ENCODE measurements around the gene CCIN.

The CCIN gene

GRCh38 chr9:36207016-36207415 lies 37.8 kb downstream of the CCIN start:
- Mint-ChIP-seq H3K4me3 (no peak overlapping the region), H3K27ac (no peak overlapping the region), H3K36me3 (peaks cover 24% of the 10 kb centered on the region), H3K9me3 (no peaks in the 10 kb centered on the region), H3K4me1 (peaks cover 8% of the 10 kb centered on the region), H3K27me3 (no peaks in the 10 kb centered on the region)
- DNase-seq (ENCODE audit: low spot score in 2 of 2) = no peak
- ATAC-seq (ENCODE audit: low read depth) = no peak

- peaks cover 19% of the 10 kb centered on the region for H3K36me3 Mint-ChIP-seq
- no peaks in the 10 kb centered on the region for H3K27me3 Mint-ChIP-seq
- H3K4me3 Mint-ChIP-seq = no peak overlapping the region
- ATAC-seq (ENCODE audit: low read depth) (no peak), DNase-seq (ENCODE audit: low spot score in 2 of 2) (no peak)
- H3K9me3 Mint-ChIP-seq = no peaks in the 10 kb centered on the region
- peak overlapping the region; percentile 50 for H3K27ac Mint-ChIP-seq
- peaks cover 8% of the 10 kb centered on the region for H3K4me1 Mint-ChIP-seq
Measured at GRCh38 chr9:36207546-36208012, 38.4 kb downstream of the CCIN start.

- Mint-ChIP-seq H3K4me3 (no peak overlapping the region), H3K36me3 (peaks cover 26% of the 10 kb centered on the region), H3K4me1 (peaks cover 8% of the 10 kb centered on the region), H3K27me3 (no peaks in the 10 kb centered on the region), H3K27ac (peak overlapping the region; percentile 50), H3K9me3 (no peaks in the 10 kb centered on the region)
- no peak for DNase-seq (ENCODE audit: low spot score in 2 of 2)
- no peak for ATAC-seq (ENCODE audit: low read depth)
Measured at GRCh38 chr9:36208521-36209253, 39.5 kb downstream of the CCIN start.

- DNase-seq (ENCODE audit: low spot score in 2 of 2) = no peak
- H3K36me3 Mint-ChIP-seq = peaks cover 18% of the 10 kb centered on the region
- peaks cover 8% of the 10 kb centered on the region for H3K4me1 Mint-ChIP-seq
- H3K27ac Mint-ChIP-seq = no peak overlapping the region
- H3K4me3 Mint-ChIP-seq = no peak overlapping the region
- H3K9me3 Mint-ChIP-seq = no peaks in the 10 kb centered on the region
- ATAC-seq (ENCODE audit: low read depth) = no peak
- H3K27me3 Mint-ChIP-seq = no peaks in the 10 kb centered on the region
Measured at GRCh38 chr9:36210722-36211121, 41.5 kb downstream of the CCIN start.

GRCh38 chr9:36211510-36211909 lies 42.3 kb downstream of the CCIN start:
- peak overlapping the region; percentile 13 for H3K27ac Mint-ChIP-seq
- ATAC-seq (ENCODE audit: low read depth) (no peak), DNase-seq (ENCODE audit: low spot score in 2 of 2) (no peak)
- H3K4me1 Mint-ChIP-seq = peaks cover 8% of the 10 kb centered on the region
- H3K27me3 Mint-ChIP-seq = no peaks in the 10 kb centered on the region
- no peak overlapping the region for H3K4me3 Mint-ChIP-seq
- no peaks in the 10 kb centered on the region for H3K9me3 Mint-ChIP-seq
- peaks cover 18% of the 10 kb centered on the region for H3K36me3 Mint-ChIP-seq

GRCh38 chr9:36213387-36213786 lies 44.2 kb downstream of the CCIN start:
- H3K36me3 Mint-ChIP-seq = peaks cover 20% of the 10 kb centered on the region
- H3K27ac Mint-ChIP-seq = peak overlapping the region; percentile 46
- H3K9me3 Mint-ChIP-seq = no peaks in the 10 kb centered on the region
- H3K4me3 Mint-ChIP-seq = no peak overlapping the region
- no peaks in the 10 kb centered on the region for H3K27me3 Mint-ChIP-seq
- DNase-seq (ENCODE audit: low spot score in 2 of 2) (no peak), ATAC-seq (ENCODE audit: low read depth) (no peak)
- peaks cover 13% of the 10 kb centered on the region for H3K4me1 Mint-ChIP-seq

- no peak overlapping the region for H3K4me3 Mint-ChIP-seq
- ATAC-seq (ENCODE audit: low read depth) (no peak), DNase-seq (ENCODE audit: low spot score in 2 of 2) (no peak)
- H3K36me3 Mint-ChIP-seq = peaks cover 23% of the 10 kb centered on the region
- H3K4me1 Mint-ChIP-seq = peaks cover 15% of the 10 kb centered on the region
- no peaks in the 10 kb centered on the region for H3K9me3 Mint-ChIP-seq
- no peaks in the 10 kb centered on the region for H3K27me3 Mint-ChIP-seq
- H3K27ac Mint-ChIP-seq = no peak overlapping the region
Measured at GRCh38 chr9:36213989-36214388, 44.8 kb downstream of the CCIN start.

- peaks cover 27% of the 10 kb centered on the region for H3K36me3 Mint-ChIP-seq
- H3K27ac Mint-ChIP-seq = no peak overlapping the region
Measured at GRCh38 chr9:36214571-36214970, 45.4 kb downstream of the CCIN start.

GRCh38 chr9:36217256-36217968 lies 48.2 kb downstream of the CCIN start:
- no peaks in the 10 kb centered on the region for H3K27me3 Mint-ChIP-seq
- H3K4me1 Mint-ChIP-seq = peaks cover 7% of the 10 kb centered on the region
- DNase-seq (ENCODE audit: low spot score in 2 of 2) (no peak), ATAC-seq (ENCODE audit: low read depth) (no peak)
- H3K4me3 Mint-ChIP-seq = no peak overlapping the region
- H3K27ac Mint-ChIP-seq = peak overlapping the region; percentile 52
- H3K36me3 Mint-ChIP-seq = peaks cover 25% of the 10 kb centered on the region
- no peaks in the 10 kb centered on the region for H3K9me3 Mint-ChIP-seq

More at GRCh38 chr9:36214571-36214970, 45.4 kb downstream of the CCIN start:
- Mint-ChIP-seq H3K4me1 (peaks cover 12% of the 10 kb centered on the region), H3K9me3 (no peaks in the 10 kb centered on the region), H3K4me3 (no peak overlapping the region), H3K27me3 (no peaks in the 10 kb centered on the region)
- no peak for ATAC-seq (ENCODE audit: low read depth)
- no peak for DNase-seq (ENCODE audit: low spot score in 2 of 2)

- peaks cover 2% of the 10 kb centered on the region for H3K9me3 Mint-ChIP-seq
- H3K36me3 Mint-ChIP-seq = peaks cover 29% of the 10 kb centered on the region
- H3K4me3 Mint-ChIP-seq = no peak overlapping the region
- H3K4me1 Mint-ChIP-seq = peaks cover 7% of the 10 kb centered on the region
- DNase-seq (ENCODE audit: low spot score in 2 of 2) (no peak), ATAC-seq (ENCODE audit: low read depth) (no peak)
- H3K27ac Mint-ChIP-seq = peak overlapping the region; percentile 52
- H3K27me3 Mint-ChIP-seq = no peaks in the 10 kb centered on the region
Measured at GRCh38 chr9:36218011-36218410, 48.8 kb downstream of the CCIN start.

GRCh38 chr9:36218411-36218901 lies 49.3 kb downstream of the CCIN start:
- Mint-ChIP-seq H3K36me3 (peaks cover 29% of the 10 kb centered on the region), H3K4me3 (no peak overlapping the region)
- no peak for ATAC-seq (ENCODE audit: low read depth)

More at GRCh38 chr9:36218411-36218901, 49.3 kb downstream of the CCIN start:
- Mint-ChIP-seq H3K4me1 (peaks cover 7% of the 10 kb centered on the region), H3K27ac (no peak overlapping the region), H3K9me3 (peaks cover 2% of the 10 kb centered on the region), H3K27me3 (no peaks in the 10 kb centered on the region)
- DNase-seq (ENCODE audit: low spot score in 2 of 2) = no peak

All from memory B cell (primary cell).